GM20431 (cell line): Measurements from ENCODE around the gene TENM4.

Source experiments
- in situ Hi-C: fragments of 300-500 bp; cut with MseI, MboI; formaldehyde crosslinking; loops from one replicate; pipeline ENCODE4 v1.15.0; 2020; ENCODE audit warnings: low sequenced_read_pairs; ENCODE audit not compliant: unreplicated experiment

The TENM4 gene

GRCh38 chr11:78796956-78797355, 643.9 kb downstream of the TENM4 start:
- in situ Hi-C loops: no loop called here

- in situ Hi-C loops: no loop called here
Observed at GRCh38 chr11:78795621-78796261, 645.1 kb downstream of the TENM4 start.

- in situ Hi-C loops: no loop called here
Observed at GRCh38 chr11:78791964-78792363, 648.9 kb downstream of the TENM4 start.

- in situ Hi-C loops: no loop called here
Observed at GRCh38 chr11:78791254-78791653, 649.6 kb downstream of the TENM4 start.

GRCh38 chr11:78790784-78791183, 650.0 kb downstream of the TENM4 start:
- in situ Hi-C loops: no loop called here

- in situ Hi-C loops: no loop called here
Observed at GRCh38 chr11:78789375-78789774, 651.5 kb downstream of the TENM4 start.

GRCh38 chr11:78788533-78788932, 652.3 kb downstream of the TENM4 start:
- in situ Hi-C loops: no loop called here

- in situ Hi-C loops: no loop called here
Observed at GRCh38 chr11:78787696-78788095, 653.1 kb downstream of the TENM4 start.

- in situ Hi-C loops: no loop called here
Observed at GRCh38 chr11:78786746-78787145, 654.1 kb downstream of the TENM4 start.

- in situ Hi-C loops: no loop called here
Observed at GRCh38 chr11:78786086-78786485, 654.7 kb downstream of the TENM4 start.

GRCh38 chr11:78784321-78785061, 656.3 kb downstream of the TENM4 start:
- in situ Hi-C loops: no loop called here

- in situ Hi-C loops: no loop called here
Observed at GRCh38 chr11:78783846-78784245, 657.0 kb downstream of the TENM4 start.

- in situ Hi-C loops: no loop called here
Observed at GRCh38 chr11:78783301-78783700, 657.5 kb downstream of the TENM4 start.

- in situ Hi-C loops: no loop called here
Observed at GRCh38 chr11:78782725-78783124, 658.1 kb downstream of the TENM4 start.

GRCh38 chr11:78780889-78781288, 659.9 kb downstream of the TENM4 start:
- in situ Hi-C loops: no loop called here

GRCh38 chr11:78773492-78773891, 667.3 kb downstream of the TENM4 start:
- in situ Hi-C loops: no loop called here

- in situ Hi-C loops: no loop called here
Observed at GRCh38 chr11:78773077-78773476, 667.8 kb downstream of the TENM4 start.

GRCh38 chr11:78772186-78772585, 668.6 kb downstream of the TENM4 start:
- in situ Hi-C loops: no loop called here

GRCh38 chr11:78770931-78771330, 669.9 kb downstream of the TENM4 start:
- in situ Hi-C loops: no loop called here

- in situ Hi-C loops: no loop called here
Observed at GRCh38 chr11:78768971-78769370, 671.9 kb downstream of the TENM4 start.

- in situ Hi-C loops: no loop called here
Observed at GRCh38 chr11:78768345-78768744, 672.5 kb downstream of the TENM4 start.
